ENCODE measurements around the gene DGKQ. TPM values are rescaled to one million over a fixed set of nuclear protein-coding genes. Genes with fewer than 3 reads are reported as not detected.

The DGKQ gene
- polyA plus RNA-seq, 1 of the 3 experiments (the other 2 are of a cell fraction) = 10.9 TPM

DNA sequence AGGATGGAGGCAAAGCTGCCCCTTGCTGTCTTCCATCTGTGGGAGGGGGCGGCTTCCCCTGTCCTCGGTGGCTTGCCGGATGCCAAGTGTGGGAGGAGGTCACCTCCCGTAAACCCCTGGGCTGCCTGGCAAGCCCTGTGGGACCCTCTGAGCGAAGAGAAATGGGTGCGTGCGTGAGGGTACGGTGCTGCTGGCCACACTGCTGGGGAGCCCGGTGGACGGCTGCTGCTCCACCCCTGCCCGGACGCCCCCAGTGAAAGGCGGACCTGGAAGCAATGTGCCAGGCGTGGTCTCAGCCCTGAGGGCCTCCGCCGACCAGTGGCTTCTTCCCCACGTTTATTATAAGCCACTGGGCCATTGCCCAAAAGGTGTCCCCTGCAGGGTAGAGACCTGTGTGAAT, 8.9 kb upstream of the DGKQ start:
- Histone ChIP-seq H3K4me3 (ENCODE audit: low read depth in 2 of 2, low read length in 1 of 2) (no peak overlapping the region), H2AFZ (ENCODE audit: low read depth) (no peak overlapping the region), H3K79me2 (ENCODE audit: insufficient read depth) (no peaks in the 10 kb centered on the region; the same call in 1 of the 2 replicates), H4K20me1 (ENCODE audit: insufficient read depth) (no peaks in the 10 kb centered on the region), H3K9me2 (no peaks in the 10 kb centered on the region), H3K27ac (ENCODE audit: low read depth in 2 of 2, low read length in 1 of 2) (no peak overlapping the region), H3K9me3 (no peaks in the 10 kb centered on the region), H3K9ac (no peak overlapping the region), H3F3A (replicated peaks; ENCODE audit: insufficient read depth) (no peaks in the 10 kb centered on the region), H3K4me1 (ENCODE audit: control insufficient read depth in 1 of 2, insufficient read depth in 2 of 2, low read depth in 1 of 2, low read length in 1 of 2) (peaks cover 6 to 10% of the 10 kb centered on the region in 2 experiments; a peak in 2 of 4 replicates), H3K36me3 (replicated peaks in 1 of 2; ENCODE audit: control insufficient read depth in 1 of 2, insufficient read depth in 2 of 2, low read length in 1 of 2) (no peaks in the 10 kb centered on the region), H3K27me3 (ENCODE audit: insufficient read depth) (no peaks in the 10 kb centered on the region), H3K4me2 (no peak overlapping the region)
- CTCF ChIA-PET = no interaction called here
- TF ChIP-seq YY1 (IDR thresholded peaks at IDR 0.05; ENCODE audit: low read depth) (no peak), GABPA (IDR thresholded peaks at IDR 0.05; ENCODE audit: low read depth) (no peak), EZH2phosphoT487 (IDR thresholded peaks at IDR 0.05; ENCODE audit: borderline replicate concordance, low read depth) (no peak), RXRA (IDR thresholded peaks at IDR 0.05; ENCODE audit: borderline replicate concordance, low read depth) (no peak), CHD2 (IDR thresholded peaks at IDR 0.05; ENCODE audit: low read length, partially characterized antibody) (no peak), TEAD4 (IDR thresholded peaks at IDR 0.05; ENCODE audit: borderline replicate concordance, insufficient read depth) (no peak), ELF1 (IDR thresholded peaks at IDR 0.05) (no peak), FOXJ3 (CRISPR knock-in tag; IDR thresholded peaks at IDR 0.05) (no peak), FOSL2 (IDR thresholded peaks at IDR 0.05; ENCODE audit: borderline replicate concordance, low read depth) (no peak), TCF12 (IDR thresholded peaks at IDR 0.05) (no peak)
- TF ChIP-seq, protein P1, sequence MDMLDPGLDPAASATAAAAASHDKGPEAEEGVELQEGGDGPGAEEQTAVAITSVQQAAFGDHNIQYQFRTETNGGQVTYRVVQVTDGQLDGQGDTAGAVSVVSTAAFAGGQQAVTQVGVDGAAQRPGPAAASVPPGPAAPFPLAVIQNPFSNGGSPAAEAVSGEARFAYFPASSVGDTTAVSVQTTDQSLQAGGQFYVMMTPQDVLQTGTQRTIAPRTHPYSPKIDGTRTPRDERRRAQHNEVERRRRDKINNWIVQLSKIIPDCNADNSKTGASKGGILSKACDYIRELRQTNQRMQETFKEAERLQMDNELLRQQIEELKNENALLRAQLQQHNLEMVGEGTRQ (IDR thresholded peaks at IDR 0.05; ENCODE audit: borderline replicate concordance, low read depth, low read length) = no peak
- TF ChIP-seq, protein P2, sequence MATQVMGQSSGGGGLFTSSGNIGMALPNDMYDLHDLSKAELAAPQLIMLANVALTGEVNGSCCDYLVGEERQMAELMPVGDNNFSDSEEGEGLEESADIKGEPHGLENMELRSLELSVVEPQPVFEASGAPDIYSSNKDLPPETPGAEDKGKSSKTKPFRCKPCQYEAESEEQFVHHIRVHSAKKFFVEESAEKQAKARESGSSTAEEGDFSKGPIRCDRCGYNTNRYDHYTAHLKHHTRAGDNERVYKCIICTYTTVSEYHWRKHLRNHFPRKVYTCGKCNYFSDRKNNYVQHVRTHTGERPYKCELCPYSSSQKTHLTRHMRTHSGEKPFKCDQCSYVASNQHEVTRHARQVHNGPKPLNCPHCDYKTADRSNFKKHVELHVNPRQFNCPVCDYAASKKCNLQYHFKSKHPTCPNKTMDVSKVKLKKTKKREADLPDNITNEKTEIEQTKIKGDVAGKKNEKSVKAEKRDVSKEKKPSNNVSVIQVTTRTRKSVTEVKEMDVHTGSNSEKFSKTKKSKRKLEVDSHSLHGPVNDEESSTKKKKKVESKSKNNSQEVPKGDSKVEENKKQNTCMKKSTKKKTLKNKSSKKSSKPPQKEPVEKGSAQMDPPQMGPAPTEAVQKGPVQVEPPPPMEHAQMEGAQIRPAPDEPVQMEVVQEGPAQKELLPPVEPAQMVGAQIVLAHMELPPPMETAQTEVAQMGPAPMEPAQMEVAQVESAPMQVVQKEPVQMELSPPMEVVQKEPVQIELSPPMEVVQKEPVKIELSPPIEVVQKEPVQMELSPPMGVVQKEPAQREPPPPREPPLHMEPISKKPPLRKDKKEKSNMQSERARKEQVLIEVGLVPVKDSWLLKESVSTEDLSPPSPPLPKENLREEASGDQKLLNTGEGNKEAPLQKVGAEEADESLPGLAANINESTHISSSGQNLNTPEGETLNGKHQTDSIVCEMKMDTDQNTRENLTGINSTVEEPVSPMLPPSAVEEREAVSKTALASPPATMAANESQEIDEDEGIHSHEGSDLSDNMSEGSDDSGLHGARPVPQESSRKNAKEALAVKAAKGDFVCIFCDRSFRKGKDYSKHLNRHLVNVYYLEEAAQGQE (IDR thresholded peaks at IDR 0.05; ENCODE audit: low read depth, low read length) = no peak
- no peak for DNase-seq
- POLR2A ChIA-PET = no interaction called here
- WGBS (ENCODE audit: low lambda C conversion rate) = no CpG with 5 or more reads among the region's 17 CpGs

DNA sequence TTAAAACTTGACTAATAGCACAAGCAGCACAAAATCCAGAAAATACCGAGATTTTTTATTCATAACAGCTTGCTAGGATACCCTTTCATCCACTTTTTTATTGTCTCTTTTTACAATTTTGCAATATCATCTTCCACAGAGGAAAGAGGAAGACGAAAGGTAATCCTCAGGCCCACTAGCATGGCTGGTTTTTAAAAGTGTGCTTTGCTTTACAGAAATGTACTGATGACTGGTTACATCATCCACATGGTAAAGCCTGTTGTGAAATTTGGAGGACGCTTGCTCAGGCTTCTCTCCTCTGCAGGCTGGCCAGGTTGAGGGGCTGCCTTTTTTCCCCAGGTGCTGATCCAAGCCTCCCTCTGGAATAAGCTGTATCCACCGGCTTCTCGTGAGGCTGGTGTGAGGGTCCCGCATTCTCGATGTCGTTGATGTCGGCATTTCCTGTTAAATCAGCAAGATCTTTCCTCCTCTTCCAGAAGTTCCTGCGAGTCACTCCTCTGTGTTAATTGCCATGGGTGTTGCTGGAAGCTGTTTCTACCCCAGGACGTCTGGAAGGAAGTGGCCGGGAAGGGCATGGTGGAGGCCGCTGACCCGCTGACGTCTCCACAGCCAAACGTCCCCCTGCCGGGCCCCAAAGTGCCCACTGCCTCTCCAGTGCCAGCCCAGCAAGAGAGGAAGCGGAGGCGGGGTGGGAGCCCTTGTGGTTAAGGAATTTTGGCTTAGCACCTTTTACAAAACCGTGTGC, 5.8 kb upstream of the DGKQ start:
- Histone ChIP-seq H3K27ac (ENCODE audit: low read depth in 2 of 2, low read length in 1 of 2) (no peak overlapping the region), H3K9ac (no peak overlapping the region), H3K4me2 (no peak overlapping the region), H4K20me1 (ENCODE audit: insufficient read depth) (no peaks in the 10 kb centered on the region), H3K9me2 (no peaks in the 10 kb centered on the region), H3K36me3 (replicated peaks in 1 of 2; ENCODE audit: control insufficient read depth in 1 of 2, insufficient read depth in 2 of 2, low read length in 1 of 2) (no peaks in the 10 kb centered on the region), H3K79me2 (ENCODE audit: insufficient read depth) (no peaks in the 10 kb centered on the region; the same call in 1 of the 2 replicates), H3K4me3 (ENCODE audit: low read depth in 2 of 2, low read length in 1 of 2) (no peak overlapping the region), H3K9me3 (no peaks in the 10 kb centered on the region), H3F3A (replicated peaks; ENCODE audit: insufficient read depth) (no peaks in the 10 kb centered on the region), H2AFZ (ENCODE audit: low read depth) (no peak overlapping the region), H3K27me3 (ENCODE audit: insufficient read depth) (no peaks in the 10 kb centered on the region), H3K4me1 (ENCODE audit: control insufficient read depth in 1 of 2, insufficient read depth in 2 of 2, low read depth in 1 of 2, low read length in 1 of 2) (peaks cover 0 to 4% of the 10 kb centered on the region in 2 experiments; a peak in 1 of 4 replicates)
- ChIA-PET CTCF (no interaction called here), POLR2A (no interaction called here)
- WGBS (ENCODE audit: low lambda C conversion rate) = 83% methylated on average over 20 of the region's 20 CpGs
- no peak for DNase-seq
- TF ChIP-seq NRF1 (IDR thresholded peaks at IDR 0.05; ENCODE audit: low read depth, low read length) (no peak), JUND (IDR thresholded peaks at IDR 0.05) (no peak), NFIC (IDR thresholded peaks at IDR 0.05; ENCODE audit: borderline replicate concordance) (no peak), RXRA (IDR thresholded peaks at IDR 0.05; ENCODE audit: borderline replicate concordance, low read depth) (no peak), MEF2A (IDR thresholded peaks at IDR 0.05; ENCODE audit: borderline replicate concordance, low read depth) (no peak), YY1 (IDR thresholded peaks at IDR 0.05; ENCODE audit: low read depth) (no peak), SMC3 (IDR thresholded peaks at IDR 0.05; ENCODE audit: low read depth, low read length) (no peak), FOXM1 (IDR thresholded peaks at IDR 0.05; ENCODE audit: low read depth) (no peak), GATA2 (CRISPR knock-in tag; IDR thresholded peaks at IDR 0.05) (no peak), RCOR1 (IDR thresholded peaks at IDR 0.05; ENCODE audit: low read length) (no peak), POLR2AphosphoS5 (IDR thresholded peaks at IDR 0.05; ENCODE audit: low read depth, low read length) (no peak), EZH2phosphoT487 (IDR thresholded peaks at IDR 0.05; ENCODE audit: borderline replicate concordance, low read depth) (no peak), CHD2 (IDR thresholded peaks at IDR 0.05; ENCODE audit: low read length, partially characterized antibody) (no peak)
- TF ChIP-seq, protein P3, sequence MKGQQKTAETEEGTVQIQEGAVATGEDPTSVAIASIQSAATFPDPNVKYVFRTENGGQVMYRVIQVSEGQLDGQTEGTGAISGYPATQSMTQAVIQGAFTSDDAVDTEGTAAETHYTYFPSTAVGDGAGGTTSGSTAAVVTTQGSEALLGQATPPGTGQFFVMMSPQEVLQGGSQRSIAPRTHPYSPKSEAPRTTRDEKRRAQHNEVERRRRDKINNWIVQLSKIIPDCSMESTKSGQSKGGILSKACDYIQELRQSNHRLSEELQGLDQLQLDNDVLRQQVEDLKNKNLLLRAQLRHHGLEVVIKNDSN (IDR thresholded peaks at IDR 0.05; ENCODE audit: borderline replicate concordance, low read depth) = no peak
